OCI-LY1 (cell line): ENCODE data around the gene SRMS.
A peak's percentile ranks its signal among the peaks of the same experiment; 100 is the strongest.

Source experiments
- H2AFZ ChIP-seq: fragments of 200-600 bp; sonication (generic), shearing (Covaris generic); 2 replicates; pipeline ENCODE4 v1.6.0; 2014; ENCODE audit warnings: antibody characterized with exemption, mild to moderate bottlenecking, low read length
- H3F3A ChIP-seq: fragments of 200-600 bp; sonication (generic), shearing (Covaris generic); 2 replicates; pipeline ENCODE4 v1.6.0; 2014; ENCODE audit warnings: mild to moderate bottlenecking, antibody characterized with exemption, low read length, moderate library complexity; ENCODE audit not compliant: insufficient read depth
- H3K27ac ChIP-seq: fragments of 200-600 bp; sonication (generic); 2 replicates; pipeline ENCODE4 v1.5.1; 2014; ENCODE audit warnings: low read length, mixed run types, mild to moderate bottlenecking, low read depth; ENCODE audit not compliant: poor library complexity, severe bottlenecking
- H3K27me3 ChIP-seq: fragments of 200-600 bp; sonication (generic); 2 replicates; pipeline ENCODE4 v1.6.0; 2014; ENCODE audit warnings: antibody characterized with exemption, mild to moderate bottlenecking, low read length, moderate library complexity; ENCODE audit not compliant: insufficient read depth
- H3K36me3 ChIP-seq: fragments of 200-600 bp; sonication (generic); 2 replicates; pipeline ENCODE4 v1.6.1; 2014; ENCODE audit warnings: mild to moderate bottlenecking, antibody characterized with exemption, low read length, moderate library complexity, mixed read lengths; ENCODE audit not compliant: insufficient read depth
- H3K4me1 ChIP-seq: fragments of 200-600 bp; sonication (generic); 2 replicates; pipeline ENCODE4 v1.5.1; 2014; ENCODE audit warnings: mild to moderate bottlenecking, low read length, moderate library complexity; ENCODE audit not compliant: insufficient read depth, severe bottlenecking
- H3K4me2 ChIP-seq: fragments of 200-600 bp; sonication (generic), shearing (Covaris generic); 2 replicates; pipeline ENCODE4 v1.6.1; 2014; ENCODE audit warnings: low read length
- H3K4me3 ChIP-seq: fragments of 200-600 bp; sonication (generic); 2 replicates; pipeline ENCODE4 v1.5.1; 2014; ENCODE audit warnings: low read length, low read depth, mild to moderate bottlenecking, mixed read lengths; ENCODE audit not compliant: poor library complexity, severe bottlenecking
- H3K79me2 ChIP-seq: fragments of 200-600 bp; shearing (Covaris generic); 2 replicates; pipeline ENCODE4 v1.6.1; 2016; ENCODE audit warnings: mixed run types, low read length, mixed read lengths; ENCODE audit not compliant: insufficient read depth
- H3K9ac ChIP-seq: fragments of 200-600 bp; sonication (generic), shearing (Covaris generic); 2 replicates; pipeline ENCODE4 v1.6.1; 2014; ENCODE audit warnings: mild to moderate bottlenecking, low read length, mixed read lengths
- H3K9me2 ChIP-seq: fragments of 200-600 bp; sonication (generic), shearing (Covaris generic); 2 replicates; pipeline ENCODE4 v1.6.1; 2014; ENCODE audit warnings: low read depth, mild to moderate bottlenecking, low read length, mixed read lengths
- H3K9me3 ChIP-seq: fragments of 200-600 bp; shearing (Covaris generic); 2 replicates; pipeline ENCODE4 v1.6.1; 2014; ENCODE audit warnings: low read length, mixed read lengths
- H4K20me1 ChIP-seq: fragments of 200-600 bp; sonication (generic), shearing (Covaris generic); 2 replicates; pipeline ENCODE4 v1.6.0; 2016; ENCODE audit warnings: mild to moderate bottlenecking, low read length; ENCODE audit not compliant: insufficient read depth
- EZH2 ChIP-seq: fragments of 200-600 bp; sonication (generic), shearing (Covaris generic); IDR thresholded peaks from 2 replicates; pipeline ENCODE4 v1.8.0; 2017; ENCODE audit warnings: borderline replicate concordance, mixed run types, mild to moderate bottlenecking, antibody characterized with exemption, low read length, moderate library complexity, mixed read lengths
- TF ChIP-seq, protein P1 (sequence below): fragments of 200-600 bp; sonication (generic), shearing (Covaris generic); IDR thresholded peaks from 2 replicates; pipeline ENCODE4 v1.5.1; 2017; ENCODE audit warnings: mild to moderate bottlenecking, antibody characterized with exemption, low read length, moderate library complexity, mixed read lengths

SRMS gene

DNA sequence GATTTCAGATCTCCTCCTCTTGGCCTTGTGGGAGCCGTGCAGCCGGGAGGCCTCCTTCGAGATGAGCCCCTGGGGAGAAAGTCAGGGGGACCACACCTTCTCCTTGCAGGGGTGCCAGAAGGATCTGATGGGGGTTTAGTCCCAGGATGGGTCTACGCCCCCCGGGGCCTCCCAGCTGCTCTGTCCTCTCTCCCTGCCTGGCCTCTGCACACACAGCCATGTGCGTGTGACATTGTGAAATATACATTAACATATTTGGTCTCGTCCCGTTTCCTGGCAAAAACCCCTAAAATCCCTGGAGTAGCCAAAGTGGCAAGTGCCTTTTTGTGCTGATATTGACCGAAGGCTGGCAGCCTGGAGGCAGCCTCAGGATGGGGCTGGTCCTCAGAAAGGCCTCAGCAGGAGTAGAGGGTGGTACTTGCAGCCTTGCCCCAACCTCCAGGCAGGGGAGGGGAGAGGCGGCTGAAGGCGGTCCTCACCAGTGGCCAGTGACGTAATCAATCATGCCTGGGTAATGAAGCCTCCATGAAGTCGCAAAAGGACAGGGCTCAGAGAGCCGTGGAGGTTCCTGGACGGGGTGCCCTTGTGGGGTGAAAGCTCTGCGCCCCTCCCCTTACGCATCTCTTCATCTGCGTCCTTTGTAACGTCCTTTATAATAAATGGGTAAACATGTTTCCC lies 31.6 kb upstream of the SRMS start:
- H3K9ac ChIP-seq, result no peak overlapping the region
- TF ChIP-seq, protein P1, sequence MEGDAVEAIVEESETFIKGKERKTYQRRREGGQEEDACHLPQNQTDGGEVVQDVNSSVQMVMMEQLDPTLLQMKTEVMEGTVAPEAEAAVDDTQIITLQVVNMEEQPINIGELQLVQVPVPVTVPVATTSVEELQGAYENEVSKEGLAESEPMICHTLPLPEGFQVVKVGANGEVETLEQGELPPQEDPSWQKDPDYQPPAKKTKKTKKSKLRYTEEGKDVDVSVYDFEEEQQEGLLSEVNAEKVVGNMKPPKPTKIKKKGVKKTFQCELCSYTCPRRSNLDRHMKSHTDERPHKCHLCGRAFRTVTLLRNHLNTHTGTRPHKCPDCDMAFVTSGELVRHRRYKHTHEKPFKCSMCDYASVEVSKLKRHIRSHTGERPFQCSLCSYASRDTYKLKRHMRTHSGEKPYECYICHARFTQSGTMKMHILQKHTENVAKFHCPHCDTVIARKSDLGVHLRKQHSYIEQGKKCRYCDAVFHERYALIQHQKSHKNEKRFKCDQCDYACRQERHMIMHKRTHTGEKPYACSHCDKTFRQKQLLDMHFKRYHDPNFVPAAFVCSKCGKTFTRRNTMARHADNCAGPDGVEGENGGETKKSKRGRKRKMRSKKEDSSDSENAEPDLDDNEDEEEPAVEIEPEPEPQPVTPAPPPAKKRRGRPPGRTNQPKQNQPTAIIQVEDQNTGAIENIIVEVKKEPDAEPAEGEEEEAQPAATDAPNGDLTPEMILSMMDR, result no peak
- no peak for TF ChIP-seq EZH2
- peaks cover 4% of the 10 kb centered on the region for H3K4me1 ChIP-seq
- no peak overlapping the region for H3K4me3 ChIP-seq
- H3F3A ChIP-seq, result no peaks in the 10 kb centered on the region
- no peaks in the 10 kb centered on the region for H3K9me2 ChIP-seq
- H2AFZ ChIP-seq, result no peak overlapping the region
- no peaks in the 10 kb centered on the region for H3K36me3 ChIP-seq
- H3K27me3 ChIP-seq, result peaks cover 10% of the 10 kb centered on the region; the same call in 1 of the 2 replicates
- H3K79me2 ChIP-seq, result no peaks in the 10 kb centered on the region
- no peak overlapping the region for H3K27ac ChIP-seq
- H3K9me3 ChIP-seq, result no peaks in the 10 kb centered on the region
- no peaks in the 10 kb centered on the region for H4K20me1 ChIP-seq
- H3K4me2 ChIP-seq, result no peak overlapping the region

DNA sequence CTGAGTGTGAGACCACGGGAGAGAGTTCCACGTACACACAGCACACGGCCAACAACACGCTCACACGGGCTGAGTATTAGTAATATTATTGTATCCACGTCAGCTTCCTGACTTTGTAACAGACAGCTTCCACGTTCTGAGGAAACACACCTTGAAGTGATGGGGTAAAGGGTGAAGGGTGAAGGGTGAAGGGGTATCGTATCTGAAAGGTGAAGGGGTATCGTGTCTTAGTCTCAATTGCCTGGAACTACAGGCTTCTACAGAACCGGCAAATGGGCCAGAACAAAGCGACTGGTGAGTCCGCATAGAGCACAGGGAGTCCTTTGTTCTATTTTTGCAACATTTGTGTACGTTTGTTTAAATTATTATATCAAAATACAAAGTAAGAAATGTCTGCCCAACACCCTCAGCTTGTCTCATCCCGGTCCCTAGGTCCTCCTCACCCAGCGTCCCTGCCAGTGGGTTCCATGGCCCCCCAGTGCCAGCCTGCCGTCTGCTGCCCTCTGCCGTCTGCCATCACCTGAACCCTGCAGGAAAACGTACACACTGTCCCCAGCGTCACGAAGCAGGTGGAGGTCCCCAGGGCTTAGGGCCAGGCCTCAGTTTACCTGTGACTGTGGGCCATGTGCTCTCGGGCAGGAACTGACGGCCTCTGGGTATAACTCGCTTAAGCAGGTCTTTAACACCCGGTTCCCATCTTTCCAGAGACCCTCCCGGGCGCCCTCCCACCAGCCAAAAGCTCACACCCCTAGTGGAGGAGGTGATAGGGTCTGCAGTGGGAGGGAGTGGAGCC lies 30.9 kb upstream of the SRMS start:
- no peak overlapping the region for H3K27ac ChIP-seq
- no peak overlapping the region for H3K4me2 ChIP-seq
- H3K27me3 ChIP-seq, result peaks cover 10% of the 10 kb centered on the region; the same call in 1 of the 2 replicates
- H3K9me3 ChIP-seq, result no peaks in the 10 kb centered on the region
- H3K36me3 ChIP-seq, result no peaks in the 10 kb centered on the region
- no peak overlapping the region for H2AFZ ChIP-seq
- no peak overlapping the region for H3K9ac ChIP-seq
- H3F3A ChIP-seq, result no peaks in the 10 kb centered on the region
- no peaks in the 10 kb centered on the region for H3K79me2 ChIP-seq
- no peaks in the 10 kb centered on the region for H3K9me2 ChIP-seq
- H3K4me3 ChIP-seq, result no peak overlapping the region
- H4K20me1 ChIP-seq, result no peaks in the 10 kb centered on the region
- no peak for TF ChIP-seq EZH2
- TF ChIP-seq, protein P1, result peak; percentile 48
- peaks cover 7% of the 10 kb centered on the region for H3K4me1 ChIP-seq

- no peak overlapping the region for H2AFZ ChIP-seq
- no peak overlapping the region for H3K4me3 ChIP-seq
These were observed 29.9 kb upstream of the SRMS start for GRCh38 chr20:63577317-63577894.

More at GRCh38 chr20:63577317-63577894, 29.9 kb upstream of the SRMS start:
- H3K79me2 ChIP-seq, result no peaks in the 10 kb centered on the region
- H3K4me1 ChIP-seq, result peaks cover 11% of the 10 kb centered on the region
- no peaks in the 10 kb centered on the region for H3K9me2 ChIP-seq
- no peak overlapping the region for H3K27ac ChIP-seq
- H3K27me3 ChIP-seq, result peaks cover 10% of the 10 kb centered on the region
- H4K20me1 ChIP-seq, result no peaks in the 10 kb centered on the region
- no peak overlapping the region for H3K9ac ChIP-seq
- no peaks in the 10 kb centered on the region for H3K36me3 ChIP-seq
- H3F3A ChIP-seq, result no peaks in the 10 kb centered on the region
- TF ChIP-seq EZH2, result no peak
- TF ChIP-seq, protein P1, result no peak
- H3K9me3 ChIP-seq, result no peaks in the 10 kb centered on the region
- H3K4me2 ChIP-seq, result no peak overlapping the region
